Neuronal stem cell (in vitro differentiated cells): ENCODE measurements around the gene AKAP9.

Source experiments
- DNase-seq: peaks from one replicate; pipeline ENCODE4 v3.0.0-alpha.2; 2013; ENCODE audit warnings: low spot score
- H2AFZ ChIP-seq: one replicate; pipeline ENCODE4 v1.6.1; 2013; ENCODE audit warnings: mild to moderate bottlenecking, low read length, inconsistent platforms
- H2AK5ac ChIP-seq: 2 replicates; pipeline ENCODE4 v1.6.1; 2013; ENCODE audit warnings: low read depth, mild to moderate bottlenecking, inconsistent platforms, low read length, moderate library complexity, mixed read lengths
- H2BK120ac ChIP-seq: 2 replicates; pipeline ENCODE4 v1.6.1; 2013; ENCODE audit warnings: low read depth, mild to moderate bottlenecking, inconsistent platforms, low read length, moderate library complexity, mixed read lengths
- H2BK12ac ChIP-seq: one replicate; pipeline ENCODE4 v1.6.1; 2013; ENCODE audit warnings: low read length, inconsistent platforms
- H2BK15ac ChIP-seq: 2 replicates; pipeline ENCODE4 v1.6.1; 2013; ENCODE audit warnings: mild to moderate bottlenecking, low read length, inconsistent platforms, mixed read lengths
- H2BK5ac ChIP-seq: one replicate; pipeline ENCODE4 v1.6.1; 2013; ENCODE audit warnings: inconsistent platforms, mild to moderate bottlenecking, low read length, moderate library complexity
- H3K14ac ChIP-seq: one replicate; pipeline ENCODE4 v1.6.1; 2013; ENCODE audit warnings: low read length, inconsistent platforms
- H3K18ac ChIP-seq: 2 replicates; pipeline ENCODE4 v1.6.1; 2013; ENCODE audit warnings: low read length, inconsistent platforms
- H3K23ac ChIP-seq: 2 replicates; pipeline ENCODE4 v1.6.1; 2013; ENCODE audit warnings: low read depth, mild to moderate bottlenecking, mixed read lengths, low read length, inconsistent platforms; ENCODE audit not compliant: poor library complexity
- H3K27ac ChIP-seq: replicated peaks from 3 replicates; pipeline ENCODE4 v1.5.1; 2013; ENCODE audit warnings: low read length, inconsistent platforms
- H3K27me3 ChIP-seq, 3 experiments: 2 replicates each; pipeline ENCODE4 v1.6.1; 2013; ENCODE audit warnings: low read length in 3 of 3, mild to moderate bottlenecking in 2 of 3, inconsistent platforms in 1 of 3, low read depth in 1 of 3, mixed read lengths in 1 of 3, moderate library complexity in 1 of 3; ENCODE audit not compliant: control insufficient read depth in 3 of 3, insufficient read depth in 3 of 3
- H3K36me3 ChIP-seq, 2 donors: replicated peaks in 1 of 2; 2 replicates each; pipeline ENCODE4 v1.6.1; 2013; ENCODE audit warnings: low read length in 2 of 2; ENCODE audit not compliant: control insufficient read depth in 2 of 2, insufficient read depth in 2 of 2
- H3K4ac ChIP-seq: 2 replicates; pipeline ENCODE4 v1.6.1; 2013; ENCODE audit warnings: inconsistent platforms, mild to moderate bottlenecking, low read length, moderate library complexity
- H3K4me1 ChIP-seq, 2 donors: 1 replicate in 1 of 2; 2 replicates in 1 of 2; pipeline ENCODE4 v1.6.1; 2013; ENCODE audit warnings: low read length in 2 of 2, low read depth in 1 of 2; ENCODE audit not compliant: control insufficient read depth in 2 of 2, insufficient read depth in 1 of 2
- H3K4me2 ChIP-seq: one replicate; pipeline ENCODE4 v1.6.1; 2013; ENCODE audit warnings: mild to moderate bottlenecking, low read length, inconsistent platforms; ENCODE audit not compliant: insufficient read depth, poor library complexity, severe bottlenecking
- H3K4me3 ChIP-seq, 2 donors: 2 replicates each; pipeline ENCODE4 v1.5.1; 2013; ENCODE audit warnings: low read length in 2 of 2, mild to moderate bottlenecking in 2 of 2, inconsistent platforms in 1 of 2, moderate library complexity in 1 of 2
- H3K79me1 ChIP-seq: one replicate; pipeline ENCODE4 v1.6.1; 2013; ENCODE audit warnings: low read depth, mild to moderate bottlenecking, inconsistent platforms, low read length, moderate library complexity
- H3K9ac ChIP-seq: one replicate; pipeline ENCODE4 v1.6.1; 2013; ENCODE audit warnings: mild to moderate bottlenecking, low read depth, low read length, inconsistent platforms; ENCODE audit not compliant: poor library complexity
- H3K9me3 ChIP-seq, 2 donors: replicated peaks in 1 of 2; 2 replicates each; pipeline versions ENCODE3 to v1.6.1; 2013; ENCODE audit warnings: low read length in 2 of 2, mild to moderate bottlenecking in 2 of 2, inconsistent platforms in 1 of 2, low read depth in 1 of 2, mixed read lengths in 1 of 2, moderate library complexity in 1 of 2; ENCODE audit not compliant: control insufficient read depth in 2 of 2, insufficient read depth in 1 of 2
- H4K8ac ChIP-seq: one replicate; pipeline ENCODE4 v1.6.1; 2013; ENCODE audit warnings: low read depth, mild to moderate bottlenecking, inconsistent platforms, low read length, moderate library complexity
- H4K91ac ChIP-seq: one replicate; pipeline ENCODE4 v1.6.1; 2013; ENCODE audit warnings: low read length, low read depth, mild to moderate bottlenecking, inconsistent platforms; ENCODE audit not compliant: poor library complexity
- WGBS, 2 donors: extraction: QIAGEN DNeasy Blood & Tissue Kit; methylation state at CpG; one replicate each; pipeline ENCODE4 v1.1.7; 2013; ENCODE audit warnings: missing lambda C conversion rate in 2 of 2, mixed read lengths in 1 of 2; ENCODE audit not compliant: insufficient read length in 2 of 2, insufficient replicate concordance in 1 of 2; ENCODE audit errors: extremely low coverage in 2 of 2; 5-methylcytosine and 5-hydroxymethylcytosine counted together

The AKAP9 gene

DNA sequence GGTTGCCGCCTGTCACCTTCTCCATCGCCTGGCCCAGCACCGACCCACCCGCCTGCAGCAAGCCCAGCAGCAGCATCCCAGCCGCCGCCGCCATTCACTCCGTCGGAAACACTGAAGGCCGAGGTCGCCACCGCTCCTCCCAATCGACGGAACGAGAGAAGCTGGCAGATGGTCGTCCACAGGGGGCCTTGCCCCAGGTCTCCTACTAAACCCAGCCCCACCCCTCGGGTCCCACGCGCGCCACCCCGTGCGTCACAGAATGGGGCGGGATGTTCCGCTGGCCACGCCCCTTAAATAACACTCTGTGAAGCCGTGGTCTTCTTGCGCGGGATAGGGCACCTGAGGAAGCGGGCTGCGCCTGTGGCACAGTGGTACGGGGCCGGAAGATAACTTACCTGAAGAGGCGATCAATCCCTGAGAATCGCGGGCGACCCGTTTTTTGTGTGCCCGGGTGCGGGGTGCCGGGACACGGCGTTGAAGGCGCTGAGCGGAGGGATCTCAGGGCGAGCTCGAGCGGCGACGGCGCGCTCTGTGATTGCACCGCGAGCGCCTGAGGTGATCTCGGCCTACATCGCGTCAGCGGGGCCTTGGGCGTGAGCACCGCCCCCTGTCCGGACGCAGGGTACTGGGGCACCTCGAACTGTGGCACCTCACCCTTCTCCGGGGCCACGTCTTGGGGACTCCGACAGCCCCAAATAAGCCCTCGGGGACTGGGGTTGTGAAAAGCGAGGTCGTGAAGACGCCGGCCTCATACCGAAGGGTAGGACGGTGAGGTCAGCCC lies 193.8 kb downstream of the AKAP9 start, which contains the start of gene CYP51A1:
Gene CYP51A1, minus strand, starts transcription at position 207 of the 781 bp plus-strand sequence. Its CDS starts 113 bp downstream, at position 94.
- Histone ChIP-seq H2BK120ac (peak within 1 kb of the TSS; percentile 96), H2BK5ac (peak within 1 kb of the TSS; percentile 98), H3K23ac (peak within 1 kb of the TSS; percentile 92), H3K79me1 (peaks cover 6% of the 10 kb centered on the region), H3K36me3 (peaks cover 5 to 27% of the 10 kb centered on the region in 2 donors), H2AFZ (peak within 1 kb of the TSS; percentile 99), H4K91ac (peak within 1 kb of the TSS; percentile 85), H3K14ac (peak within 1 kb of the TSS; percentile 99), H2BK15ac (peak within 1 kb of the TSS; percentile 75), H2BK12ac (peak within 1 kb of the TSS; percentile 58), H3K9ac (peak within 1 kb of the TSS; percentile 99), H3K4me1 (peaks cover 1 to 2% of the 10 kb centered on the region in 2 donors), H3K27me3 (no peaks in the 10 kb centered on the region), H3K27ac (peak within 1 kb of the TSS; percentile 94), H3K4me2 (peak within 1 kb of the TSS; percentile 67), H2AK5ac (peak within 1 kb of the TSS; percentile 99), H3K4ac (peak within 1 kb of the TSS; percentile 99), H4K8ac (peak within 1 kb of the TSS; percentile 82), H3K9me3 (peaks cover 1 to 3% of the 10 kb centered on the region in 2 donors), H3K4me3 (peak within 1 kb of the TSS; percentile 69 to 99), H3K18ac (peak within 1 kb of the TSS; percentile 100)
- no CpG with 5 or more reads among the region's 73 CpGs for WGBS, 2 donors
- DNase-seq, result peak; percentile 91

DNA sequence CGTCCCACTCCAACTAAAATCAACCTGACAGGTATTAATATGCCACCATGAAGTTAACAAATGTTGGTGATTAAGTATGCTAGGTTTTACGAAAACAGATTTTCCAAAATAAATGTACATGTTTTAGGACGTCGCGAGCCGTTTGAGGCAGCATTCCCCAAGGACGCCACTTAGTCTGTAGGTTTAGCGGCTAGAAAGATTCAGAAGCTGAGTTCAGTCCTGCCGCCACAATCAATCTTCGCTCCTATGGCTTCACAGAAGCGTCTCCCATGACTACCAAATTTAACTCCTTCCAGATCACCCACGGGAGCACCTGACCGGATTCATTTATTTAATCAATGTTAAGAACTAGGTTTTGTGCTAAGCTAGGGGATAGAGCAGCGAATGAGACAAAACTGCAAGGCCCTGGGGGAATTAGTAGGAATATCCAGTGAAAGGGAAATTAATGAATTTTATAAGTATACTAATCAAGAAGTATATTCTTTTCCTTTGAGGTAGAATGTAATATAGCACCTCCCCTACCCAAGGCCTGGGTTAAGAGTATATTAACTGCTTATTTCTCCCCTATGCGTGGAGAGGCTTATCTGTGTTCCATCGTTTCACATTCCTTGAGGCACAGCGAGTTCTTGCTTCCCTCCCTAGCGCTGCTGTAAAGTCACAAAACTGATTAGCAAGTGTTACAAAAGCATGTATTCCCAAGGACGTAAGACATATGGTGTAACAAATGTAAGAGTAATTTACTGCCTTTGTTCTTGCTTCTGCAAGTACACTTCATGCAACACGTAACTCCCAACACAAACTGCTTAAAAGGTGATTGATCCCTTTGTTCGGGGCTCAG lies 194.6 kb downstream of the AKAP9 start:
- WGBS, 2 donors, result no CpG with 5 or more reads among the region's 21 CpGs
- H2AFZ ChIP-seq, result peak overlapping the region; percentile 99
- peak overlapping the region; percentile 94 for H3K27ac ChIP-seq
- peaks cover 1 to 2% of the 10 kb centered on the region in 2 donors for H3K4me1 ChIP-seq
- H2BK120ac ChIP-seq, result no peak overlapping the region
- no peak overlapping the region for H3K23ac ChIP-seq
- no peak overlapping the region for H2BK12ac ChIP-seq
- peak overlapping the region; percentile 67 for H3K4me2 ChIP-seq
- no peaks in the 10 kb centered on the region for H3K27me3 ChIP-seq
- no peak overlapping the region for H2AK5ac ChIP-seq
- no peak overlapping the region for H3K9ac ChIP-seq
- H3K9me3 ChIP-seq, result peaks cover 1 to 3% of the 10 kb centered on the region in 2 donors
- H3K79me1 ChIP-seq, result peaks cover 6% of the 10 kb centered on the region
- H3K36me3 ChIP-seq, result peaks cover 1 to 19% of the 10 kb centered on the region in 2 donors
- DNase-seq, result no peak
- no peak overlapping the region for H3K18ac ChIP-seq
- H3K14ac ChIP-seq, result no peak overlapping the region
- no peak overlapping the region for H3K4ac ChIP-seq
- H2BK15ac ChIP-seq, result no peak overlapping the region
- peak overlapping the region; percentile 98 for H2BK5ac ChIP-seq
- no peak overlapping the region for H4K8ac ChIP-seq
- no peak overlapping the region for H4K91ac ChIP-seq
- peak overlapping the region; percentile 69 to 99 for H3K4me3 ChIP-seq

DNA sequence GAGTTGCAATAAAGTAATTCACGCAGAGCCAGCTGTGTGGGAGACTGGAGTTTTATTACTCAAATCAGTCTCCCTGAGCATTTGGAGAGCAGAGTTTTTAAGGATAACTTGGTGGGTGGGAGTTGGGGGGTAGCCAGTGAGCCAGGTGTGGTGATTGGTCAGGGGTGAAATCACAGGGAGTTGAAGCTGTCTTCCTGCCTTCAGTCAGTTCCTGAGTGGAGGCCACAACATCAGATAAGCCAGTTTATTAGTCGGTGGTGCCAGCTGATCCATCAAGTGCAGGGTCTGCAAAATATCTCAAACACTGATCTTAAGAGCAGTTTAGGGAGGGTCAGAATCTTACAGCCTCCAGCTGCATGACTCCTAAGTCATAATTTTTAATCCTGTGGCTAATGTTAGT lies 196.9 kb downstream of the AKAP9 start:
- Histone ChIP-seq H3K27ac (no peak overlapping the region), H3K36me3 (no peaks in the 10 kb centered on the region), H3K27me3 (no peaks in the 10 kb centered on the region), H3K9me3 (peaks cover 1 to 3% of the 10 kb centered on the region in 2 donors), H2BK12ac (no peak overlapping the region), H4K8ac (no peak overlapping the region), H3K4me3 (no peak overlapping the region), H2AK5ac (no peak overlapping the region), H2BK15ac (no peak overlapping the region), H3K14ac (no peak overlapping the region), H3K4ac (no peak overlapping the region), H3K23ac (no peak overlapping the region), H3K9ac (no peak overlapping the region), H3K79me1 (peaks cover 6% of the 10 kb centered on the region), H2BK120ac (no peak overlapping the region), H3K4me2 (no peak overlapping the region), H2AFZ (no peak overlapping the region), H4K91ac (no peak overlapping the region), H2BK5ac (no peak overlapping the region), H3K4me1 (peaks cover 0 to 2% of the 10 kb centered on the region in 2 donors), H3K18ac (no peak overlapping the region)
- WGBS, 2 donors, result no CpG with 5 or more reads among the region's 2 CpGs
- no peak for DNase-seq

DNA sequence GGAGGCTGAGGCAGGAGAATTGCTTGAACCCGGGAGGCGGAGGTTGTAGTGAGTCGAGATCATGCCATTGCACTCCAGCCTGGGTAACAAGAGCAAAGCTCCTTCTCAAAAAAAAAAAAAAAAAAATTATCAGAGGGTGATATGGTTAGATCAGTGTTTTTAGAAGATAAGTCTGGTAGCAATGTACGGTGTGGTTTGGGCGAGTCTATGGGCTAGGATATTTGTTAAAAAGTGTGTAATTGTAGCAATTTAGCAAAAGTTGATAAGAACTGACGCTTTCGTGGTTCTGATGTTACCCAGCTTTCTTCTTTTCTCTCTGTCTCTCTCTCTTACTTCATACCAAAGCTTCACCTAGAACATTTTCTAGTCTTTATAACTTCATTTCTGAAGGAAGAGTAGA lies 200.5 kb downstream of the AKAP9 start:
- no peak overlapping the region for H2AK5ac ChIP-seq
- no peak overlapping the region for H2BK120ac ChIP-seq
- no peaks in the 10 kb centered on the region for H3K9me3 ChIP-seq
- H3K23ac ChIP-seq, result no peak overlapping the region
- no CpG with 5 or more reads among the region's 7 CpGs for WGBS, 2 donors
- no peak overlapping the region for H2BK12ac ChIP-seq
- H2BK15ac ChIP-seq, result no peak overlapping the region
- no peak overlapping the region for H3K14ac ChIP-seq
- H3K4me3 ChIP-seq, result no peak overlapping the region
- no peak overlapping the region for H3K4me2 ChIP-seq
- H3K9ac ChIP-seq, result no peak overlapping the region
- H3K27ac ChIP-seq, result no peak overlapping the region
- no peaks in the 10 kb centered on the region for H3K36me3 ChIP-seq
- H4K8ac ChIP-seq, result no peak overlapping the region
- H3K4me1 ChIP-seq, result no peaks in the 10 kb centered on the region
- DNase-seq, result no peak
- no peaks in the 10 kb centered on the region for H3K79me1 ChIP-seq
- H2AFZ ChIP-seq, result no peak overlapping the region
- H4K91ac ChIP-seq, result no peak overlapping the region
- H3K27me3 ChIP-seq, result no peaks in the 10 kb centered on the region
- H3K4ac ChIP-seq, result no peak overlapping the region
- H3K18ac ChIP-seq, result no peak overlapping the region
- H2BK5ac ChIP-seq, result no peak overlapping the region
